NCI-H2196 treated with DMSO at 0.1 percent for 48 hours (cell line): ENCODE data around the gene FGL2.
"Not testable (repeated sequence)": the region's sequence is repeated elsewhere in the genome, so short reads cannot be mapped to it uniquely, and the experiment has no call there.

Experiments used
- DNase-seq: peaks from one replicate; lab custom pipeline; 2025; ENCODE audit not compliant: unreplicated experiment; lab: John Stamatoyannopoulos, UW

FGL2 gene

GRCh38 chr7:77216181-77216845, 16.7 kb upstream of the FGL2 start:
- no peak for DNase-seq

DNA sequence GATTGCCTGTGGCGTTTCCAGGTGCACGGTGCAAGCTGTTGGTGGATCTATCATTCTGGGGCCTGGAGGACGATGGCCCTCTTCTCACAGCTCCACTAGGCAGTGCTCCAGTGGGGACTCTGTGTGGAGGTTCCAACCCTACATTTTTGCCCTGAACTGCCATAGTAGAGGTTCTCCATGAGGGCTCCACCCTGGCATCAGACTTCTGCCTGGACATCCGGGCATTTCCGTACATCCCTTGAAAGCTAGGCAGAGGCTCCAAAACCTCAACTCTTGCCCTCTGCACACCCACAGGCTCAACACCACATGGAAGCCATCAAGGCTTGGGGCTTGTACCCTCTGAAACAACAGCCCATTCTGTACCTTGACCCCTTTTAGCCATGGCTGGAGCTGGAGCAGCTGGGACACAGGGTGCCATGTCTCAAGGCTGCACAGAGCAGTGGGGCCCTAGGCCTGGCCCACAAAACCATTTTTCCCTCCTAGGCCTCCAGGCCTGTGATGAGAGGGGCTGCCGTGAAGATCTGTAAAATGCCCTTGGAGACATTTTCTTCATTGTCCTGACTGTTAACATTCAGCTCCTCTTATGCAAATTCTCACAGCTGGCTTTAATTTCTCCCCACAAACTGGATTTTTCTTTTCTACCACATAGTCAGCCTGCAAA, 10.0 kb upstream of the FGL2 start:
- DNase-seq, result no peak

- no peak for DNase-seq
Observed at GRCh38 chr7:77208416-77208815, 8.8 kb upstream of the FGL2 start.

GRCh38 chr7:77205706-77206105, 6.1 kb upstream of the FGL2 start:
- no peak for DNase-seq

GRCh38 chr7:77202481-77202976, 2.9 kb upstream of the FGL2 start:
- DNase-seq, result no peak

DNA sequence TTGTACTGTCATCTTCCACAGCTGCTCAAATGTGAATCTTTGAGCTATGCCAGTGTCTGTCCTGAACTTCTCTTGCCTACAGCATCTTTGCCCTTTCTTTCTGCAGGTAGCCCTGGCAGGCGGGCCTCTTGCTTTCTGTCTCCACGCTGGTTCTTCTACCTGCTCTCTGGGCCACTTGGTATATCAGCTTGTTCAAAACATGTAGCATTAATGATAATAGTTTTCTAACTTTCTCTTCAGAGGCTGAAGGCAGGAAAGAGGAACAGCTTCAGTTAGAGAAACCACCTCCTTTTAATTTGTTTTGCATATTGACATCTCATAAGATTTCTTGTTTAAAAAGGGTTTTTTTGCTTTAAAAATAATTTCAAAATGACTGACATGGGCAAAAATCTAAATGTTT, 923 bp upstream of the FGL2 start:
- DNase-seq, result no peak

- DNase-seq, result no peak
Observed at GRCh38 chr7:77197141-77197540, 2.5 kb downstream of the FGL2 start.

DNA sequence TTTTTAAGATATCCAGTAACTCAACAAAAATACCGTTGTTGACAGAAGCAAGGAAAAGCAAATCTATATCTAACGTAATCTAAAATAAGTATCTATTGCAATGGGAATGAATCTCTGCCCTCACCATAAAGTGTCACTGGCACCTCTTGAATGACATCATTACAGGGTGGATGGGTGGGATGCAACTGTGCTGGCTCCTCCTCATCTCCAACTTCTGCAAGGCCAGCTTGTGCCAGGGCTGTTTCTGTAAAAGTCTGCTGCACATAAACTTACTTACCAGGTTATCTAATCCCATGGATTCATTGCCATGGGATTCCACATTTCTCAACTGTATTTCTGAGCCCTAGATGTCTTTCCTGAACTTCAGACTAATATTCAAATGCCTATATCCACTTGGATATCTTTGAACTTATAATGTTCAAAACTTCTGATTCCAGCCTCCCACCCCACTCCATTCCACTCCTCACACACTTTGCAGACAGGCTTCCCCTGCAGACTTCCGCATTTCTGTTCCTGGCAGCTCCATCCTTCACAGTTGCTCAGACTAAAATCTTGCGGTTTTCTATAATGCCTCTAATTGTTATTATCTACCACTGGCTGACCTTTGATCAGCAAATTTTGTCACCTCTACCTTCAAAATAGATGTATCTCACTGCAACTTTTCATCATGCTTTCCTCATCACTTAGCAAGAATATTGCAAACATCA, 10.7 kb downstream of the FGL2 start:
- DNase-seq, result no peak

DNA sequence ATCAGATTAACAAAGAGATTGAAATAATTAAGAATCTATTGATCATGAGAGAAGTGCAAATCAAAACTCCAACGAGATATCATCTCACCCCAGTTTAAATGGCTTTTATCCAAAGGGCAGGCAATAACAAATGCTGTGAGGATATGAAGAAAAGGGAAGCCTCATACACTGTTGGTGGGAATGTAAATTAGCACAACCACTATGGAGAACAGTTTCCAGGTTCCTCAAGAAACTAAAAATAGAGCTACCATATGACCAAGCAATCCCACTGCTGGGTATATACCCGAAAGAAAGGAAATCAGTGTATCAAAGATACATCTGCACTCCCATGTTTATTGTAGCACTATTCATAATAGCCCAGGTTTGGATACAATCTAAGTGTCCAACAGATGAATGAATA, 13.8 kb downstream of the FGL2 start:
- no peak for DNase-seq

- DNase-seq, result no peak
Observed at GRCh38 chr7:77184990-77185389, 14.6 kb downstream of the FGL2 start.

- DNase-seq, result no peak
Observed at GRCh38 chr7:77184463-77184862, 15.2 kb downstream of the FGL2 start.

GRCh38 chr7:77182261-77182660, 17.4 kb downstream of the FGL2 start:
- DNase-seq, result no peak

GRCh38 chr7:77181734-77182133, 17.9 kb downstream of the FGL2 start:
- no peak for DNase-seq

DNA sequence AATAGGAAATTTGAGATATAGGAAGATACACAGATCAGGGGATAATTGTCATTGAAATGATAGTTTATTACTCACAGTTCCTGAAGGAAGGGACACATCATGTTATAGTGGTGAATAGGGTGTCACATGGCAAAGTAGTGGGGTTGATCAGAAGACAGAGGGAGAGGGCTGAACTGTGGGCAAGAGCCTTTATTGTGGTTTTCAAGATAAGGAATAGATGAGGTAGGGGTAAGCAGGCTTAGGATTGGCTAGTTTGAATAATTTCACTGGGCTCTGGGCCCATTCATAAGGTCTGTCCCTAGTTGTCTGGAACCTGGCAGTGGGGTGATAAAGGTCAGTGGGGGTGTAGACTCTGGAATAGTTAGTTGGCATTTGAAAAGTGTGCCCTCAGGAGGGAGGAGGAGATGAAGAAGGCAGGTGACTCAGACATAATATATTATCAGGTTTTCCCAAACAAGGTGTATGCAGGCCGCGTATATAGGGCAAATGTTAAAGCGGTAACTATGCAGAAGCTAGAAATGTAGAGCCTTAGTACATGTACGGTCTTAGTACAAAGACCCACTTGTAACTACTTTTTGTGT, 18.5 kb downstream of the FGL2 start:
- DNase-seq, result no peak

DNA sequence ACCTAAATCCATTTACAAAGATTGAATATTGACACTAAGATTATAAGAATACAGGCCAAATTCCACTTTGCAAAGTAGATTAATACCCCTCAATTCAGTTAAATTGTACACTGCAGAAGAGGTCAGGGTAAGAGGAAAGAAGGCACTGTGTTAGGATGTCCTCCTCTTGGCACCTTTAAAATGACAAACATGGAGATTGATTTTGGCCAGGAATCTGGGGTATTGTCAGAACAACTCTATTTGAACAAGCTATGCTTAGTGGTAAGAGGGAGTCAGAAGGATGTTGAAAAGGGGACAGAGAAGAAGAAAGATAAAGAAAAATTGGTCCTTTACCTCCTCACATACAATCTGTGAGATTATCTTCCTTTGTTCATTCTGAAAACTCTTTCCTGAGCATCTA, 21.6 kb downstream of the FGL2 start:
- DNase-seq, result not testable (repeated sequence)

DNA sequence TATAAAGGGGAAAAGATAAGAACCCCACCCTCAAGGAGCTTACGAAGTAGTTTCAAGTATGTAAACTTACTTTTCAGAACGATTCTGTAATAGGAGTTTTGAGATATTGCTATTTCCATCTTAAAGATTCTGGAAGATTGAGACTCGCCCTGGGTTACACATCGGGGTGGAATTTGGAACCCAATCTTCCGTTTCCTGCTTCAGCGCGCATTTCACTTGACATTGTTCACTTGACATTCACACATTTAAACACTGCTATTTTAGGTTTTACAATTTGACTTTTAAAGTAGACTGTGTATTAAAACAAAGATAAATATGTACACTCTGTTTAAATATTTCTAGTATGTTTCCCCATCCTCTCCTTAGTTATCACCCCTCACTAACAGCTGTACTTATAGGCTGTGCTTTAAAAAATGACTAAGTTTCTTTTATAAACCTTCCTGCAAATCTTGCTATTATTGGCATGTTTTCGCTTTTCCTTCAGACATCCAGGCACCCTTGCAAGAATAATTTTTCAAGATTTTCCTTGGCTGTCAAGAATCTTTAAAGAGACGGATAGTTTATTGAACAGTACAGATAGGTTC, 22.2 kb downstream of the FGL2 start:
- DNase-seq, result not testable (repeated sequence)

DNA sequence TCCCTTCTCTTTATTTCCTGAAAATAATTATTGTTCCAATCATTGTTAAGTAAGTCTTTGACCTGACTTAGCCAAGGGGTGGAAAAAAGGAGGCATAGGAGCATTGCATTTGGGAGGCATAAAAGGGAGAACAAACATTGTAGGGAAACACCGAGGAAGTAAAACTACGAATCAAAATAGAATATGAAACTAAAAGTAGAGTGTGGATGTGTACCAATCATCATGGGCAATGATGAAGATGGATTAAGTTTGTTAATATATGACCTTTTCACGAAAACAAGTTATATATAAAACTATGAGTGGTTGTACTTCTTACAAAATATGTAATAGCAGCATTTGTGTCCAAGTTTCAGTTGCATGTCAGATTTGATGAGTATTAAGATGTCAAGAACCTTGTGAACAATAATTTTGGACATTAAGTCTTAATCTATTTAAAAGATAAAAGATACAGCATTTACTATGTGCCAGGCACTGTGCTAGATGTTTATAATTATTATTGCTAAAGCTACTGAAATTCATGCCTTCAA, 24.3 kb downstream of the FGL2 start:
- DNase-seq, result not testable (repeated sequence)

- DNase-seq, result not testable (repeated sequence)
Observed at GRCh38 chr7:77174418-77174817, 25.2 kb downstream of the FGL2 start.

GRCh38 chr7:77172437-77173172, 27.0 kb downstream of the FGL2 start:
- DNase-seq, result not testable (repeated sequence)

GRCh38 chr7:77171073-77171472, 28.5 kb downstream of the FGL2 start:
- DNase-seq, result not testable (repeated sequence)
